Activated CD4-positive, alpha-beta T cell treated with anti-CD3 and anti-CD28 coated beads for 36 hours (primary cell): Measurements from ENCODE around the gene OR52N2. TPM values are rescaled to one million over a fixed set of nuclear protein-coding genes. Genes with fewer than 3 reads are reported as not detected.

ENCODE experiments used
- ATAC-seq: fragments of 200-7000 bp; cut with Tn5 transposase; one replicate; pipeline ENCODE4 v1.10.0; 2021; ENCODE audit warnings: mild to moderate bottlenecking, moderate library complexity
- CTCF ChIA-PET: fragments of 350-600 bp; sonication (Branson Sonifier 250); formaldehyde crosslinking; loops from one replicate; lab custom pipeline; 2021; ENCODE audit warnings: antibody characterized with exemption; lab: Charles Lee
- POLR2A ChIA-PET: fragments of 350-600 bp; sonication (Branson Sonifier 250); formaldehyde crosslinking; loops from one replicate; lab custom pipeline; 2021; ENCODE audit warnings: antibody characterized with exemption, inconsistent platforms; lab: Charles Lee
- DNase-seq: peaks from one replicate; pipeline ENCODE4 v3.0.0-alpha.2; 2020
- H3K27ac Mint-ChIP-seq: one replicate; pipeline ENCODE4 v1.8.0; 2021; ENCODE audit warnings: mixed read lengths
- H3K27me3 Mint-ChIP-seq: one replicate; pipeline ENCODE4 v1.8.0; 2021; ENCODE audit warnings: mixed read lengths
- H3K36me3 Mint-ChIP-seq: one replicate; pipeline ENCODE4 v1.8.0; 2021; ENCODE audit warnings: low read depth, mixed read lengths
- H3K4me1 Mint-ChIP-seq: one replicate; pipeline ENCODE4 v1.8.0; 2021; ENCODE audit warnings: mixed read lengths
- H3K4me3 Mint-ChIP-seq: one replicate; pipeline ENCODE4 v1.8.0; 2021; ENCODE audit warnings: mild to moderate bottlenecking, moderate library complexity, mixed read lengths
- H3K9me3 Mint-ChIP-seq: one replicate; pipeline ENCODE4 v1.8.0; 2021; ENCODE audit warnings: low read depth, mixed read lengths
- intact Hi-C, 2 experiments: fragments of 100-400 bp; cut with DNase I in 1 of 2; cut with micrococcal nuclease in 1 of 2; formaldehyde crosslinking; loops; one replicate each; pipeline versions ENCODE4 v1.14.2 to v1.15.1; 2022 to 2024; cut with DNase I, micrococcal nuclease
- total RNA-seq, 2 experiments: library from RNA; stranded (reverse); gene quantifications; one replicate each; pipeline ENCODE4 v1.2.3, GENCODE V29; 2021

OR52N2 gene
- total RNA-seq, 2 experiments from 2014 or later: not detected

DNA sequence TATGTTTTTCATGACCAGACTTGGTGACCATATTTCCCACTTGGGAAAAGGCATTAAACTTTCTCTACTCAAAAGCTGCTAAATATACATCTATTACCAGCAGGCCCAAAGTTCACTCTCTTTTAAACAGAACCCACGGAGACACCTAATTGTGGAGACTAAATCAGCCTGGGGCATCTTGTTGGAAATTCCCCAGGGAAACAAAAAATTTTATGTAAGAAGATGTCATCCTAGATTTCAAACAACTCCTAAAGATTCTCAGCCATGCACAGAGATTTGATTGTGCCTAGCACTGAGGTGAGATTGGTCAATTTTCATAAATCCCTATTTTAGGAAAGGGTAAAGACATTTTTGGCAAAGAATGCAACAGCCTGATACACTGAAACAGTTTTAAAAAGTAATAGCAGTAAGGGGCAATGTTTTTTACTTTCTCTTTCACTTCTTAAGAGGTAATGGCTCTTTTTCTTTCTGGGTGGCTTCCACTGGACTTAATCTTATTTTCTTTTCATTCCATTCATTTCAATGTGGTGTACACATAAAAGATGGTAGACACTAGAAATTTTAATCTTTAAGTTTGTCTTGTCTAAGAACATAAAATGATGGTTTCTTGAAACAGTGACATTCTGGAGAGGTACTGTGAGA is 9.6 kb downstream of the OR52N2 start:
- ATAC-seq (no peak), DNase-seq (no peak)
- Mint-ChIP-seq H3K4me1 (peaks cover 9% of the 10 kb centered on the region), H3K27ac (no peak overlapping the region), H3K27me3 (no peaks in the 10 kb centered on the region), H3K4me3 (peak overlapping the region; percentile 30), H3K9me3 (no peaks in the 10 kb centered on the region), H3K36me3 (no peaks in the 10 kb centered on the region)
- ChIA-PET POLR2A (no interaction called here), CTCF (no interaction called here)
- intact Hi-C loops: no loop called here

DNA sequence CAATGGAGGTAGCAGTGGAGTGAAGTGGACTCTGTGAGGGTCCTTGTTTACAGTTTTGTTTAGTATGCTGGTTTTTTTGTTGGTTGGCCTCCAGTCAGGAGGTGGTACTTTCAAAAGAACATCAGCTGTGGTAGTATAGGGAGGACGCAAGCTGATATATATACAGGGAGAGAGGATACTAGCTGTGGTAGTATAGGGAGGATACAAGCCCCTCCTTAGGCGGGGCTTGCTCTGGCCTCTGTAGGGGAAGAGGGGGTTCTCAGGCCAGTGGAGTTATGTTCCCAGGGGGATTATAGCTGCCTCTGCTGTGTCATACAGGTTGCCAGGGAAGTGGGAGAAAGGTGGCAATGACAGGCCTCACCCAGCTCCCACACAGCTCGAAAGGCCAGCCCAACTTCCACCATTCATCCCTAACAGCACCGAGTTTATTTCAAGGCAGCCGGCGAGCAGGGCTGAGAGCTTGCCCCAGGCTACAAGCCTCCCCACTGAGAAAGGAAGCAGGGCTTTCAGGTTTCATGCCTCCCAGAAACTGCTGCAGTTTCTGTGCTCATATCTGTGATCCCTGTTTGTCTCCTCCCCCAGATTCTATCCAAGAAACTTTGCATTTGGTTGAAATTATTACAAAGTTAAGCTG is 22.6 kb downstream of the OR52N2 start:
- H3K9me3 Mint-ChIP-seq: no peaks in the 10 kb centered on the region
- H3K36me3 Mint-ChIP-seq: no peaks in the 10 kb centered on the region
- CTCF ChIA-PET: no interaction called here
- H3K4me3 Mint-ChIP-seq: no peak overlapping the region
- DNase-seq (no peak), ATAC-seq (no peak)
- intact Hi-C loops: no loop called here
- POLR2A ChIA-PET: no interaction called here
- no peak overlapping the region for H3K27ac Mint-ChIP-seq
- H3K27me3 Mint-ChIP-seq: peaks cover 3% of the 10 kb centered on the region
- no peaks in the 10 kb centered on the region for H3K4me1 Mint-ChIP-seq

DNA sequence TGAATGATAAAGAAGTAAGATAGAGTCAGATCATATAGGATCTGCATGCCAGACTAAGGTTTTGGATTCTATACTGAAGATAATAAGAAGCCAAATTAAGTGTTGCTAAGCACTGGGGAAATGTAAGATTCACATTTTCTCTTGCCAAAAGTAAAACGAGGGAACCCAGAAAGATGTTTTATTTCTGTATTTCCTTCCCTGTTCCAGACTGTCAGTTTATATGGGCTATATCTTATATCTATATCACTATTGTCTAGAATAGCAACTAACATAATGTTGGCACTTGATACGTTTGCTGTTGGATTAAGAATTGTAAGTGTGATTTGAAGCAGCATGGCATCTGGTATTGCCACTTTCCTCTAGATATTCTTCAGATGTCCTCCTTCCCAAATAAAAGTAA is 24.7 kb downstream of the OR52N2 start:
- no peaks in the 10 kb centered on the region for H3K36me3 Mint-ChIP-seq
- no peak for DNase-seq
- no peak overlapping the region for H3K27ac Mint-ChIP-seq
- POLR2A ChIA-PET: no interaction called here
- H3K9me3 Mint-ChIP-seq: peaks cover 2% of the 10 kb centered on the region
- CTCF ChIA-PET: no interaction called here
- no peak for ATAC-seq
- intact Hi-C loops: no loop called here
- no peaks in the 10 kb centered on the region for H3K4me1 Mint-ChIP-seq
- no peak overlapping the region for H3K4me3 Mint-ChIP-seq
- H3K27me3 Mint-ChIP-seq: peaks cover 6% of the 10 kb centered on the region

DNA sequence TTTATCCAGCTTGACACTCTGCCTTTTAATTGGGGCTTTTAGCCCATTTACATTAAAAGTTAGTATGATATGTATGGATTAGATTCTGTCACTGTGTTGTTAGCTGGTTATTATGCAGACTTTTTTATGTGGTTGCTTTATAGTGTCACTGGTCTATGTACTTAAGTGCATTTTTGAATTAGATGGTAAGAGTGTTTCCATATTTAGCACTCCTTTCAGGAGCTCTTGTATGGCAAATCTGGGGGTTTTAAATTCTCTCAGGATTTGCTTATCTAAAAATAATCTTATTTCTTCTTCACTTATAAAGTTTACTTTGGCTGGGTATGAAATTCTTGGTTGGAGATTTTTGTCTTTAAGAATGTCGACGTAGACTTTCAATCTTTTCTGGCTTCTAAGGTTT is 29.0 kb downstream of the OR52N2 start:
- H3K27me3 Mint-ChIP-seq: peaks cover 23% of the 10 kb centered on the region
- H3K4me1 Mint-ChIP-seq: no peaks in the 10 kb centered on the region
- no peaks in the 10 kb centered on the region for H3K36me3 Mint-ChIP-seq
- DNase-seq (no peak), ATAC-seq (no peak)
- H3K27ac Mint-ChIP-seq: no peak overlapping the region
- ChIA-PET POLR2A (no interaction called here), CTCF (interaction anchor here (0.7 kb wide), 1 partner anchor 423 kb away, joined by 3 read pairs; no protein-coding TSS in a partner anchor)
- intact Hi-C loops: no loop called here
- H3K4me3 Mint-ChIP-seq: no peak overlapping the region
- H3K9me3 Mint-ChIP-seq: peaks cover 2% of the 10 kb centered on the region

DNA sequence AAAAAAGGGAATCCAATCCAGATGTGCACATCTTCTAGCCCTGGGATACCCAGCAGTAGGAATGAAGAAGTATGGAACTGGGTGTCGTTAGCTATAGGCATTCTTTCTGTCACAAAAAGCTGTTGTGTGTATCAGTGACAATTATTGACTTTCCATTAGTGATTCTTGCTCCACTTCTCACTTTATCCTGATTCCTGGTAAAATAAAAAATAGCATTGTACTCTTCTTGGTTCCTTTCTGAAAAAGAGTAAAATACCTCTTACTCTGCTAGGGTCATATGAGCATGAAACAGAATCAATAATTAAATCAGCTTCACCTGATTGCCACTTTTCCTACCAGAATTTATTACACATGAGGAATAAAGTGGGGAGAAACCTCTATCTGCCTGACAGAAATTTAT is 33.1 kb downstream of the OR52N2 start, which contains the start of gene OR52E6:
Gene OR52E6, minus strand, starts transcription at position 101 of the 400 bp plus-strand sequence. Its CDS starts 0 bp downstream, at position 101.
- H3K4me3 Mint-ChIP-seq: no peak within 1 kb of the TSS
- no peaks in the 10 kb centered on the region for H3K36me3 Mint-ChIP-seq
- H3K4me1 Mint-ChIP-seq: no peaks in the 10 kb centered on the region
- peaks cover 2% of the 10 kb centered on the region for H3K9me3 Mint-ChIP-seq
- CTCF ChIA-PET: no interaction called here
- POLR2A ChIA-PET: no interaction called here
- intact Hi-C loops: no loop called here
- H3K27ac Mint-ChIP-seq: no peak within 1 kb of the TSS
- peaks cover 24% of the 10 kb centered on the region for H3K27me3 Mint-ChIP-seq
- no peak for DNase-seq
- no peak for ATAC-seq

DNA sequence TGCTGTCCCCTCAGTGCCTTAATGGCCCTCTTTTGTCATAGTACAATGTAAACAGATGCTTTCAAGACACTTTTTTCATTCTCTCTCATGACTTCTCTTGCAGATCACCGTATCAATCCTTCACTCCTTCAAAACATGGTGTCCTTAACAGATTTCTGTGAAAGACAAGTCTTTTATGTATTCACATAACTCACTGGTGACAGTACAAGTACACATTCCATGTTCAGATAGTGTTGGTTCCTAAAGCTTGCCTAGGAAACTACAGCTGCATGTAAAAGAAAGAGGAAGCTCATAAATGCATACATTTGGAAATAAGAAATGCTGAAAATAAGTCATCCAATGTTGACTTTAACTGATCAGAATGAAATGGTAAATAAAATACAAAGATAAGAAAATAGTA is 38.0 kb downstream of the OR52N2 start:
- ChIA-PET POLR2A (no interaction called here), CTCF (no interaction called here)
- peaks cover 4% of the 10 kb centered on the region for H3K27me3 Mint-ChIP-seq
- intact Hi-C loops: no loop called here
- H3K36me3 Mint-ChIP-seq: no peaks in the 10 kb centered on the region
- DNase-seq (no peak), ATAC-seq (no peak)
- no peaks in the 10 kb centered on the region for H3K4me1 Mint-ChIP-seq
- no peaks in the 10 kb centered on the region for H3K9me3 Mint-ChIP-seq
- H3K27ac Mint-ChIP-seq: no peak overlapping the region
- no peak overlapping the region for H3K4me3 Mint-ChIP-seq

DNA sequence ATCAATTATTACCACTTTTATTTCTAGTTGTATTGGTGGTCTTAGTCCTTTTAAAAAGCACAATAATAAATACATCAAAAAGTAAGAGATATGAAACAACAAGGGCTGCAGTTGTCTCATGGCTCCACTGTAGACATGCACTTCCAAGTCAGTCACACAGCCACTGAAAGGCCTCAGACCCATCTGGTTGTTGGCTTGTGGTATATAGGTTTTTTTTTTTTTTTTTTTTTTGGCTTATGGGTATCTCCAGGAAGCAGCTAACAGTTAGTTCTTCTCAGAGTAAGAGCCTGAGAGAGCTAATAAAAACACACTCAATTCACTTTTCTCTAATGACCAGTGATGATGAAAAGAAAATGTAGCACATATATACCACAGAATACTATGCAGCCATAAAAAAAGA is 39.0 kb downstream of the OR52N2 start:
- Mint-ChIP-seq H3K36me3 (no peaks in the 10 kb centered on the region), H3K9me3 (no peaks in the 10 kb centered on the region), H3K27ac (no peak overlapping the region), H3K4me3 (no peak overlapping the region), H3K4me1 (no peaks in the 10 kb centered on the region), H3K27me3 (peaks cover 2% of the 10 kb centered on the region)
- no peak for ATAC-seq
- CTCF ChIA-PET: no interaction called here
- intact Hi-C loops: no loop called here
- POLR2A ChIA-PET: no interaction called here
- DNase-seq: no peak

DNA sequence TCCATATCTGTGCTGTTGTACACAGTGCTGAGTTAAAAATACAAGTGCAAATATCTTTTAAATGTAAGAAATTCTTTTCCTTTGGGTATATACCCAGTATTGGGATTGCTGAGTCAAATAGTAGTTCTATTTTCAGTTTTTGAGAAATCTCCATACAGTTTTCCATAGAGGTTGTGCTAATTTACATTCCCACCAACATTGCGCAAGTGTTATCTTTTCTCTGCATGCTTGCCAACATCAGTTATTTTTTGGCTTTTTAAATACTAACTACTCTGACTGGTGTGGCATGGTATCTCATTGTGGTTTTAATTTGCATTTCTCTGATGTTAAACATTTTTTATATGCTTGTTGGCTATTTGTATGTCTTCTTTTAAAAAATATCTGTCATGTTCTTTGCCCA is 42.3 kb downstream of the OR52N2 start:
- CTCF ChIA-PET: no interaction called here
- peaks cover 2% of the 10 kb centered on the region for H3K9me3 Mint-ChIP-seq

DNA sequence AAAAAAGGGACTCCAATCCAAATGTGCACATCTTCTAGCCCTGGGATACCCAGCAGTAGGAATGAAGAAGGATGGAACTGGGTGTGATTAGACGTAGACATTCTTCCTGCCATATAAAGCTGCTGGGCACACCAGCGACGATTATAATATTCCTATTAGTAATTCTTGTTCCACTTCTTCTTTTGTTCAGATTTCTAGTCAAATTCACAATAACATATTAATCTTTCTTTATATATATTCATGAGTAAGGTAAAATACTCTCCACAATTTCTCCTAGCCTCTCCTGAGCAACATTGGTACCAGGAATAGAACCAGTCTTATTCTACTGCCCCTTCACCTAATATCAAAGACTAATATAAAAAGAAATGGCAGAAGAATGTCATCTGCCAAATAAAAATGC is 48.9 kb downstream of the OR52N2 start, which contains the start of gene OR52E8:
Gene OR52E8, minus strand, starts transcription at position 101 of the 400 bp plus-strand sequence. Its CDS starts 0 bp downstream, at position 101.
- Mint-ChIP-seq H3K9me3 (peaks cover 2% of the 10 kb centered on the region), H3K27me3 (peaks cover 8% of the 10 kb centered on the region), H3K4me3 (no peak within 1 kb of the TSS), H3K27ac (no peak within 1 kb of the TSS), H3K36me3 (no peaks in the 10 kb centered on the region), H3K4me1 (no peaks in the 10 kb centered on the region)
- intact Hi-C loops: no loop called here
- ChIA-PET CTCF (no interaction called here), POLR2A (no interaction called here)
- ATAC-seq (no peak), DNase-seq (no peak)

More for the DNA sequence above, 42.3 kb downstream of the OR52N2 start:
- Mint-ChIP-seq H3K27ac (no peak overlapping the region), H3K27me3 (peaks cover 7% of the 10 kb centered on the region), H3K4me1 (no peaks in the 10 kb centered on the region), H3K36me3 (no peaks in the 10 kb centered on the region), H3K4me3 (no peak overlapping the region)
- intact Hi-C loops: no loop called here
- POLR2A ChIA-PET: no interaction called here
- ATAC-seq: no peak
- DNase-seq: no peak

DNA sequence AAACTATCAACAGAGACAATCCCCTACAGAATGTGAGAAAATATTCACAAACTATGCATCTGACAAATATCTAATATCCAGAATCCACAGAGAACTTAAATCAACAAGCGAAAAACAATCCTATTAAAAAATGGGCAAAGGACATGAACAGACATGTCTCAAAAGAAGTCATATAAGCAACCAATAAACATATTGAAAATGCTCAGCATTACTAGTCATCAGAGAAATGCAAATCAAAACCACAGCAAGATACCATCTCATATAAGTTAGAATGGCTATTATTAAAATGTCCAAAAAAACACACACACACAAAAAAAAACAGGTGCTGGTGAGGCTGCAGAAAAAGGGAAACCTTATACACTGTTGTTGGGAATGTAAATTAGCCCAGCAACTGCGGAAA is 57.1 kb downstream of the OR52N2 start:
- H3K4me3 Mint-ChIP-seq: no peak overlapping the region
- no peaks in the 10 kb centered on the region for H3K9me3 Mint-ChIP-seq
- ChIA-PET POLR2A (no interaction called here), CTCF (no interaction called here)
- DNase-seq (no peak), ATAC-seq (no peak)
- H3K36me3 Mint-ChIP-seq: no peaks in the 10 kb centered on the region
- no peak overlapping the region for H3K27ac Mint-ChIP-seq
- peaks cover 11% of the 10 kb centered on the region for H3K27me3 Mint-ChIP-seq
- no peaks in the 10 kb centered on the region for H3K4me1 Mint-ChIP-seq
- intact Hi-C loops: no loop called here
